H9 (cell line): ENCODE measurements around the gene KIRREL3. TPM values are rescaled to one million over a fixed set of nuclear protein-coding genes. Genes with fewer than 3 reads are reported as not detected.

Experiments used
- DNase-seq: peaks from one replicate; pipeline ENCODE4 v3.0.0-alpha.2; 2017
- H2AFZ ChIP-seq: one replicate; pipeline ENCODE4 v1.6.1; 2013; ENCODE audit warnings: mild to moderate bottlenecking, low read length, control low read depth, moderate library complexity
- H2AK5ac ChIP-seq: 2 replicates; pipeline ENCODE4 v1.6.1; 2013; ENCODE audit warnings: low read length, control low read depth, mixed read lengths; ENCODE audit not compliant: insufficient read length
- H2BK120ac ChIP-seq: one replicate; pipeline ENCODE4 v1.6.1; 2013; ENCODE audit warnings: low read depth, mild to moderate bottlenecking, low read length, control low read depth, inconsistent platforms; ENCODE audit not compliant: poor library complexity, severe bottlenecking
- H2BK12ac ChIP-seq: 2 replicates; pipeline ENCODE4 v1.6.1; 2013; ENCODE audit warnings: low read length, control low read depth, mixed read lengths, low read depth; ENCODE audit not compliant: insufficient read length
- H2BK15ac ChIP-seq: 2 replicates; pipeline ENCODE4 v1.6.1; 2013; ENCODE audit warnings: low read depth, low read length, control low read depth
- H2BK20ac ChIP-seq: one replicate; pipeline ENCODE4 v1.6.1; 2013; ENCODE audit warnings: low read depth, mild to moderate bottlenecking, low read length, control low read depth, inconsistent platforms; ENCODE audit not compliant: poor library complexity, severe bottlenecking
- H2BK5ac ChIP-seq: 2 replicates; pipeline ENCODE4 v1.6.1; 2013; ENCODE audit warnings: low read length, control low read depth, mixed read lengths; ENCODE audit not compliant: insufficient read length
- H3K14ac ChIP-seq: 2 replicates; pipeline ENCODE4 v1.6.1; 2013; ENCODE audit warnings: low read length, control low read depth; ENCODE audit not compliant: insufficient read depth
- H3K18ac ChIP-seq: 2 replicates; pipeline ENCODE4 v1.6.1; 2013; ENCODE audit warnings: low read depth, mild to moderate bottlenecking, mixed read lengths, low read length, control low read depth; ENCODE audit not compliant: insufficient read length
- H3K23ac ChIP-seq: 2 replicates; pipeline ENCODE4 v1.6.1; 2013; ENCODE audit warnings: low read length, control low read depth, mixed read lengths, low read depth; ENCODE audit not compliant: insufficient read length
- H3K23me2 ChIP-seq: 2 replicates; pipeline ENCODE4 v1.6.1; 2013; ENCODE audit warnings: low read depth, mild to moderate bottlenecking, mixed read lengths, low read length, control low read depth; ENCODE audit not compliant: insufficient read length, poor library complexity, severe bottlenecking
- H3K27ac ChIP-seq: 2 replicates; pipeline ENCODE4 v1.5.1; 2013; ENCODE audit warnings: low read length, control low read depth, mixed read lengths, low read depth; ENCODE audit not compliant: insufficient read length
- H3K27me3 ChIP-seq: 2 replicates; pipeline ENCODE4 v1.6.1; 2013; ENCODE audit warnings: low read length, control low read depth, inconsistent platforms; ENCODE audit not compliant: insufficient read depth
- H3K4ac ChIP-seq: 2 replicates; pipeline ENCODE4 v1.6.1; 2013; ENCODE audit warnings: low read depth, mild to moderate bottlenecking, control low read depth, inconsistent platforms, low read length, moderate library complexity
- H3K4me1 ChIP-seq: 2 replicates; pipeline ENCODE4 v1.6.1; 2013; ENCODE audit warnings: low read length, control low read depth, inconsistent platforms; ENCODE audit not compliant: insufficient read depth
- H3K4me2 ChIP-seq: 2 replicates; pipeline ENCODE4 v1.6.1; 2013; ENCODE audit warnings: low read length, control low read depth, mixed read lengths; ENCODE audit not compliant: insufficient read length, insufficient read depth
- H3K56ac ChIP-seq: 2 replicates; pipeline ENCODE4 v1.6.1; 2013; ENCODE audit warnings: low read depth, mild to moderate bottlenecking, mixed read lengths, low read length, control low read depth; ENCODE audit not compliant: insufficient read length
- H3K79me1 ChIP-seq: 2 replicates; pipeline ENCODE4 v1.6.1; 2013; ENCODE audit warnings: low read depth, mild to moderate bottlenecking, moderate library complexity, low read length, control low read depth, inconsistent platforms; ENCODE audit not compliant: insufficient read depth, poor library complexity, severe bottlenecking
- H3K79me2 ChIP-seq: 2 replicates; pipeline ENCODE4 v1.6.1; 2013; ENCODE audit warnings: low read length, control low read depth, inconsistent platforms; ENCODE audit not compliant: insufficient read depth
- H3K9ac ChIP-seq: 2 replicates; pipeline ENCODE4 v1.6.1; 2013; ENCODE audit warnings: low read length, control low read depth, mixed read lengths; ENCODE audit not compliant: insufficient read length; ENCODE audit errors: extremely low read depth
- H3K9me3 ChIP-seq: one replicate; pipeline ENCODE4 v1.6.1; 2013; ENCODE audit warnings: low read depth, low read length, inconsistent platforms; ENCODE audit not compliant: control insufficient read depth
- H3T11ph ChIP-seq: one replicate; pipeline ENCODE4 v1.6.1; 2013; ENCODE audit warnings: mild to moderate bottlenecking, low read length, control low read depth, inconsistent platforms
- H4K20me1 ChIP-seq: one replicate; pipeline ENCODE4 v1.6.1; 2013; ENCODE audit not compliant: control insufficient read depth, insufficient read length, insufficient read depth
- H4K5ac ChIP-seq: 2 replicates; pipeline ENCODE4 v1.6.1; 2013; ENCODE audit warnings: low read depth, mild to moderate bottlenecking, mixed read lengths, low read length, control low read depth; ENCODE audit not compliant: insufficient read length
- H4K8ac ChIP-seq: replicated peaks from 2 replicates; pipeline ENCODE4 v1.6.1; 2013; ENCODE audit warnings: low read length, control low read depth, mixed read lengths, low read depth; ENCODE audit not compliant: insufficient read length
- H4K91ac ChIP-seq: 2 replicates; pipeline ENCODE4 v1.6.1; 2013; ENCODE audit warnings: low read depth, mild to moderate bottlenecking, moderate library complexity, mixed read lengths, low read length, control low read depth; ENCODE audit not compliant: insufficient read length
- H3K27ac Mint-ChIP-seq, 3 experiments: 2 replicates in 2 of 3; 3 replicates in 1 of 3; pipeline ENCODE4 v1.8.0; 2020 to 2021; ENCODE audit warnings: mixed read lengths in 3 of 3, mild to moderate bottlenecking in 1 of 3, moderate library complexity in 1 of 3
- H3K27me3 Mint-ChIP-seq: 2 replicates; pipeline ENCODE4 v1.8.0; 2021; ENCODE audit warnings: low read depth, mild to moderate bottlenecking, moderate library complexity, mixed read lengths
- H3K36me3 Mint-ChIP-seq, 3 experiments: 2 replicates in 2 of 3; 3 replicates in 1 of 3; pipeline ENCODE4 v1.8.0; 2020 to 2021; ENCODE audit warnings: low read depth in 3 of 3, mixed read lengths in 3 of 3; ENCODE audit not compliant: insufficient read depth in 1 of 3
- H3K4me1 Mint-ChIP-seq, 2 experiments: 2 replicates each; pipeline ENCODE4 v1.8.0; 2020; ENCODE audit warnings: mixed read lengths in 2 of 2
- H3K4me3 Mint-ChIP-seq, 2 experiments: 2 replicates in 1 of 2; 3 replicates in 1 of 2; pipeline ENCODE4 v1.8.0; 2020 to 2021; ENCODE audit warnings: mild to moderate bottlenecking in 2 of 2, mixed read lengths in 2 of 2, moderate library complexity in 1 of 2
- H3K9me3 Mint-ChIP-seq, 2 experiments: 2 replicates in 1 of 2; 3 replicates in 1 of 2; pipeline ENCODE4 v1.8.0; 2020; ENCODE audit warnings: mild to moderate bottlenecking in 2 of 2, mixed read lengths in 2 of 2, moderate library complexity in 1 of 2
- CTCF ChIP-seq: fragments of 200-600 bp; sonication (generic); conservative IDR thresholded peaks from 3 replicates; pipeline ENCODE4 v1.8.0; 2021; ENCODE audit warnings: antibody characterized with exemption, mild to moderate bottlenecking
- WGBS: extraction: QIAGEN DNeasy Blood & Tissue Kit; methylation state at CpG from one replicate; pipeline ENCODE4 v1.1.7; 2013; ENCODE audit warnings: missing lambda C conversion rate, low lambda C conversion rate, mixed read lengths; ENCODE audit not compliant: insufficient read length; ENCODE audit errors: extremely low coverage; 5-methylcytosine and 5-hydroxymethylcytosine counted together
- total RNA-seq: library from RNA; stranded (reverse); gene quantifications from 2 replicates; pipeline ENCODE4 v1.2.1, GENCODE V29; 2021

The KIRREL3 gene
- total RNA-seq, 1 experiment from 2014 or later, result 0.17 TPM

- Mint-ChIP-seq H3K27me3 (no peaks in the 10 kb centered on the region), H3K9me3 (no peaks in the 10 kb centered on the region), H3K36me3 (no peaks in the 10 kb centered on the region; a peak in 1 of 7 replicates), H3K27ac (no peak overlapping the region; a peak in 3 of 7 replicates), H3K4me3 (no peak overlapping the region), H3K4me1 (peaks cover 11 to 16% of the 10 kb centered on the region in 2 experiments)
- Histone ChIP-seq H3K14ac (no peak overlapping the region), H3K9me3 (no peaks in the 10 kb centered on the region), H2AFZ (no peak overlapping the region), H2BK20ac (no peak overlapping the region), H4K8ac (no peak overlapping the region), H2BK5ac (no peak overlapping the region), H4K91ac (no peak overlapping the region), H3K4me1 (peaks cover 2% of the 10 kb centered on the region; the same call in 1 of the 2 replicates), H3K79me1 (no peaks in the 10 kb centered on the region), H3K56ac (no peak overlapping the region), H3K27ac (no peak overlapping the region), H3K79me2 (no peaks in the 10 kb centered on the region; the same call in 1 of the 2 replicates), H3K9ac (no peak overlapping the region), H3K23me2 (no peaks in the 10 kb centered on the region), H2BK120ac (no peak overlapping the region), H2AK5ac (no peak overlapping the region), H4K20me1 (no peaks in the 10 kb centered on the region), H2BK15ac (no peak overlapping the region), H4K5ac (no peak overlapping the region), H2BK12ac (no peak overlapping the region), H3T11ph (no peak overlapping the region), H3K4ac (no peak overlapping the region), H3K4me2 (no peak overlapping the region), H3K27me3 (no peaks in the 10 kb centered on the region), H3K18ac (no peak overlapping the region), H3K23ac (no peak overlapping the region)
- WGBS, result no CpG with 5 or more reads among the region's 9 CpGs
- no peak for TF ChIP-seq CTCF
- no peak for DNase-seq
Measured at GRCh38 chr11:126384449-126385070, 616.0 kb downstream of the KIRREL3 start.
